HEK293T (cell line): ENCODE measurements around the gene RPS27L.

Experiments
- ARNT ChIP-seq: fragments of 450-650 bp; IDR thresholded peaks from 2 replicates; pipeline ENCODE4 v1.6.1; 2017; ENCODE audit warnings: mild to moderate bottlenecking
- CTBP1 ChIP-seq: fragments of 450-650 bp; IDR thresholded peaks from 2 replicates; pipeline ENCODE4 v1.6.1; 2016; ENCODE audit warnings: borderline replicate concordance
- FOXA1 ChIP-seq: fragments of 450-650 bp; IDR thresholded peaks from 2 replicates; pipeline ENCODE4 v1.6.1; 2016; ENCODE audit warnings: mild to moderate bottlenecking
- FOXM1 ChIP-seq: fragments of 450-650 bp; IDR thresholded peaks from 2 replicates; pipeline ENCODE4 v1.6.1; 2017; ENCODE audit warnings: mild to moderate bottlenecking, borderline replicate concordance
- HDGF ChIP-seq: fragments of 450-650 bp; IDR thresholded peaks from 2 replicates; pipeline ENCODE4 v1.6.1; 2017; ENCODE audit warnings: antibody characterized with exemption, borderline replicate concordance
- NFRKB ChIP-seq: fragments of 450-650 bp; IDR thresholded peaks from 2 replicates; pipeline ENCODE4 v1.6.1; 2016; ENCODE audit warnings: mild to moderate bottlenecking, moderate library complexity
- SP1 ChIP-seq: fragments of 450-650 bp; IDR thresholded peaks from 2 replicates; pipeline ENCODE4 v1.6.1; 2017
- SUZ12 ChIP-seq: fragments of 450-650 bp; IDR thresholded peaks from 2 replicates; pipeline ENCODE4 v1.6.1; 2016; ENCODE audit warnings: mild to moderate bottlenecking
- TARDBP ChIP-seq: fragments of 450-650 bp; IDR thresholded peaks from 2 replicates; pipeline ENCODE4 v1.6.1; 2016

DNA sequence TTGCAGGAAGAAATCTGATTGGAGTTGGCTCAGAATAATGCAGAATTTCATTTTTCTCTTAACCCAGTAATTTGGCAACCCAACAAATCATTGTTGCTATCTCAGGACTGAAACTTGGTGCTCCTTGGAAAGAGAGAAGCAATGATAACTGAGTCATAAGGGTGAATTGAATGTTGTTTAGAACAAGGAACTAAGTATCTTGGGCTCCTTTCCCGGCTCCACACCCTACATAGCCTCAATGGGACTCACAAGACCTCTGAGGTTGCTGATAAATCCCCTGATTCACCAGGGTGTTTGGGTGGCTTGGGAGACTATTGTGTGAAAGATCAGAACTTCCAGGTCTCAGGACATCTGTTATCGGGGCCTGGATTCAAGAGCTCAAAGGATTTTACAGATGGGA is 24.4 kb upstream of the RPS27L start:
- no peak for TF ChIP-seq CTBP1
- TF ChIP-seq SP1, result no peak
- TF ChIP-seq FOXM1, result no peak
- no peak for TF ChIP-seq HDGF
- no peak for TF ChIP-seq ARNT
- no peak for TF ChIP-seq SUZ12
- no peak for TF ChIP-seq NFRKB
- TF ChIP-seq TARDBP, result no peak
- no peak for TF ChIP-seq FOXA1
